NCI-H510A (cell line): ENCODE measurements around the gene ARSG.

ENCODE experiments used
- DNase-seq: peaks from one replicate; lab custom pipeline; 2025; lab: John Stamatoyannopoulos, UW

ARSG gene

GRCh38 chr17:68452724-68453290 lies 161.5 kb downstream of the ARSG start:
- DNase-seq: no peak

- no peak for DNase-seq
Measured at GRCh38 chr17:68453991-68454665, 162.8 kb downstream of the ARSG start.

- DNase-seq: no peak
Measured at GRCh38 chr17:68455901-68456338, 164.6 kb downstream of the ARSG start.

GRCh38 chr17:68456339-68457167 lies 165.3 kb downstream of the ARSG start:
- DNase-seq: peak; percentile 52

GRCh38 chr17:68457168-68457538 lies 165.9 kb downstream of the ARSG start, which contains the start of gene WIPI1:
Gene WIPI1 (minus strand): TSS chr17:68457496. CDS start chr17:68457421, 75 bp downstream.
- no peak for DNase-seq

- peak; percentile 98 for DNase-seq
Measured at GRCh38 chr17:68457539-68458259, 166.4 kb downstream of the ARSG start.

- no peak for DNase-seq
Measured at GRCh38 chr17:68458260-68459036, 167.2 kb downstream of the ARSG start.

- DNase-seq: no peak
Measured at GRCh38 chr17:68459037-68459639, 167.8 kb downstream of the ARSG start.

GRCh38 chr17:68460146-68460545 lies 168.9 kb downstream of the ARSG start:
- DNase-seq: no peak

GRCh38 chr17:68460715-68461114 lies 169.4 kb downstream of the ARSG start:
- no peak for DNase-seq

- DNase-seq: no peak
Measured at GRCh38 chr17:68461122-68461539, 169.8 kb downstream of the ARSG start.

GRCh38 chr17:68461589-68461988 lies 170.3 kb downstream of the ARSG start:
- DNase-seq: no peak

GRCh38 chr17:68462381-68463210 lies 171.3 kb downstream of the ARSG start:
- DNase-seq: peak; percentile 83

GRCh38 chr17:68463211-68464019 lies 172.1 kb downstream of the ARSG start:
- no peak for DNase-seq

- DNase-seq: no peak
Measured at GRCh38 chr17:68468334-68468733, 177.0 kb downstream of the ARSG start.

- no peak for DNase-seq
Measured at GRCh38 chr17:68468788-68469187, 177.5 kb downstream of the ARSG start.
